HepG2 (cell line): ENCODE results near the gene EHD1. TPM values are rescaled to one million over a fixed set of nuclear protein-coding genes. Genes with fewer than 3 reads are reported as not detected.

Source experiments
- CHD2 ChIP-seq: IDR thresholded peaks from 2 replicates; pipeline ENCODE4 v1.6.1; 2011; ENCODE audit warnings: low read depth, low read length, improper control_type of control experiment
- GABPB1 ChIP-seq: IDR thresholded peaks from 2 replicates; pipeline ENCODE4 v1.6.1; 2016; ENCODE audit warnings: mild to moderate bottlenecking, missing genetic modification reagents, moderate library complexity, missing compliant biosample characterization
- IKZF1 ChIP-seq: fragments of 450-650 bp; IDR thresholded peaks from 2 replicates; pipeline ENCODE4 v1.7.1; 2016
- JDP2 ChIP-seq: sonication (generic); formaldehyde crosslinking; IDR thresholded peaks from 2 replicates; pipeline ENCODE4 v1.8.1; 2022; ENCODE audit warnings: missing genetic modification reagents, borderline replicate concordance
- KMT2B ChIP-seq: IDR thresholded peaks from 2 replicates; pipeline ENCODE4 v1.6.1; 2016; ENCODE audit warnings: missing genetic modification reagents, missing compliant biosample characterization
- LCORL ChIP-seq, 2 experiments: fragments of 450-650 bp in 1 of 2; sonication (generic) in 1 of 2; formaldehyde crosslinking in 1 of 2; IDR thresholded peaks; 2 replicates each; pipeline versions ENCODE4 v1.5.0 to v1.6.1; 2017 to 2020; ENCODE audit warnings: antibody characterized with exemption in 1 of 2, missing genetic modification reagents in 1 of 2
- MED13 ChIP-seq: sonication (generic); formaldehyde crosslinking; IDR thresholded peaks from 2 replicates; pipeline ENCODE4 v1.5.0; 2020; ENCODE audit warnings: missing genetic modification reagents
- MEIS2 ChIP-seq: sonication (generic); formaldehyde crosslinking; IDR thresholded peaks from 2 replicates; pipeline ENCODE4 v1.9.0; 2021; ENCODE audit warnings: mild to moderate bottlenecking, missing genetic modification reagents
- MIER3 ChIP-seq: IDR thresholded peaks from 2 replicates; pipeline ENCODE4 v1.6.1; 2016; ENCODE audit warnings: missing compliant biosample characterization, borderline replicate concordance
- NFYB ChIP-seq: sonication (generic); formaldehyde crosslinking; IDR thresholded peaks from 2 replicates; pipeline ENCODE4 v1.4.0; 2020; ENCODE audit warnings: missing genetic modification reagents
- POLR2AphosphoS2 ChIP-seq: IDR thresholded peaks from 2 replicates; pipeline ENCODE4 v1.6.1; 2011; ENCODE audit warnings: low read depth, low read length, improper control_type of control experiment
- SAP130 ChIP-seq: IDR thresholded peaks from 2 replicates; pipeline ENCODE4 v1.6.1; 2016; ENCODE audit warnings: low read depth
- ZEB1 ChIP-seq: IDR thresholded peaks from 2 replicates; pipeline ENCODE4 v1.6.1; 2012; ENCODE audit warnings: mild to moderate bottlenecking, low read depth, inconsistent platforms; ENCODE audit not compliant: insufficient replicate concordance
- ZNF225 ChIP-seq: sonication (generic); formaldehyde crosslinking; IDR thresholded peaks from 2 replicates; pipeline ENCODE4 v1.4.0; 2020; ENCODE audit warnings: mild to moderate bottlenecking, missing genetic modification reagents
- ZNF562 ChIP-seq: sonication (generic); formaldehyde crosslinking; IDR thresholded peaks from 2 replicates; pipeline ENCODE4 v1.8.0; 2022; ENCODE audit warnings: missing genetic modification reagents, borderline replicate concordance
- ZNF816 ChIP-seq: sonication (generic); formaldehyde crosslinking; IDR thresholded peaks from 2 replicates; pipeline ENCODE4 v1.8.0; 2022; ENCODE audit warnings: missing genetic modification reagents, mild to moderate bottlenecking, borderline replicate concordance
- polyA plus RNA-seq, 8 experiments: library from polyadenylated mRNA; depleted of rRNA in 3 of 8; stranded (reverse) in 7 of 8; unstranded in 1 of 8; fragments of >200 nt; fragmentation: Illumina TruSeq in 4 of 8; extraction: Trizol in 4 of 8; gene quantifications; 2 replicates each; pipeline versions ENCODE4 v1.2.1 to v1.2.3, GENCODE V29; 2011 to 2016; ENCODE audit warnings: low read depth in 4 of 8, missing spikeins in 1 of 8, mixed read lengths in 1 of 8; ENCODE audit not compliant: insufficient read depth in 1 of 8
- total RNA-seq, 5 experiments: library from RNA; depleted of rRNA; stranded (reverse); fragments of >200 nt; fragmentation: Illumina TruSeq; extraction: Trizol; gene quantifications; 2 replicates each; pipeline ENCODE4 v1.2.3, GENCODE V29; 2016; ENCODE audit warnings: low read depth in 1 of 5
- TF ChIP-seq, protein P1 (sequence below): IDR thresholded peaks from 2 replicates; pipeline ENCODE4 v1.6.1; 2016; ENCODE audit warnings: missing genetic modification reagents, missing compliant biosample characterization
- TF ChIP-seq, protein P2 (sequence below): sonication (generic); formaldehyde crosslinking; IDR thresholded peaks from 2 replicates; pipeline ENCODE4 v1.8.0; 2022; ENCODE audit warnings: mild to moderate bottlenecking, missing genetic modification reagents, moderate library complexity
- TF ChIP-seq, protein P3 (sequence below): sonication (generic); formaldehyde crosslinking; IDR thresholded peaks from 2 replicates; pipeline ENCODE4 v1.5.0; 2020; ENCODE audit warnings: missing genetic modification reagents
- TF ChIP-seq, protein P4 (sequence below): fragments of 450-650 bp; IDR thresholded peaks from 2 replicates; pipeline ENCODE4 v1.6.1; 2017
- TF ChIP-seq, protein P5 (sequence below): sonication (generic); formaldehyde crosslinking; IDR thresholded peaks from 2 replicates; pipeline ENCODE4 v1.4.0; 2020; ENCODE audit warnings: mild to moderate bottlenecking, low read depth, missing genetic modification reagents

Gene EHD1
- total and polyA plus RNA-seq, 2 of the 13 experiments (the other 11 are each of a cell fraction or from before 2014, with no cell fraction given): 23.6 to 26.6 TPM

DNA sequence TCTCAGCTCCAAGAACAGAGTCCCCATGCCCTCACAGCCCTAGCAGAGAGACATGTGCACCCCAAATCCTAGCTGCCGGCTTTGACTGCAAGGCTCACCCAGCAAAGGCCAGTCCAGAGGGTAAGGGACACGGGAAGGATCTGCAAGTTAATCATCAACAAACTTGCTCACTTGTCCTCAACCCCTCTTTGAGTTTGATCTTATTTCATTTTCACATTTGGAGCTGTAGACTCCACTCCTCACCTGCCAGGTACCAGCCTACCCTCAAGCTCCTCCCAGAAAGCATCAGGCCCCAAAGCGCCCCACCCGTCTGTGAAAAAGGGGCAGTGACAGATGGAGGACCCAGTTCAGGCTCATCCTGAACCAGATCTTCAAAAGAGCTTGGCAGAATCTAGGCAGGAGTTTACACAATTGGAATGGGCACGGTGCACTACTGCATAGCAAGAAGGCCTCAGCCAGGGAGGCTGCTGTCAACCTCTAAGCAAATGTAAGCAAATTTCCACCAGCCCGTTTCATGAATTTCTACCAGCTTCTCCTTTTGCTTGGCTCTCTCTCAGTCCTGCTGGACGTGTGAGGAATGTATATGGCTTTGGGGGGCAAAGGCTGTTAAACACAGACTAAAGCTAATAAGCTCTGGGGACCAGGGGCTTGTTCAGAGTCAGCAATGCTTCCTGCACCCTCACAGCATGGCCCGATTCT, 5.5 kb downstream of the EHD1 start (continued):
- TF ChIP-seq IKZF1 (no peak), MEIS2 (no peak), ZNF562 (no peak), JDP2 (CRISPR knock-in tag) (no peak), MED13 (no peak), ZNF816 (CRISPR knock-in tag) (no peak), MIER3 (CRISPR knock-in tag) (no peak), KMT2B (CRISPR knock-in tag) (no peak), GABPB1 (CRISPR knock-in tag) (no peak), LCORL (IDR thresholded peaks at IDR 0.05) (no peak), LCORL (CRISPR knock-in tag; IDR thresholded peaks at IDR 0.05) (no peak), ZNF225 (no peak), CHD2 (no peak), SAP130 (CRISPR knock-in tag) (peak; percentile 32; the same call in 1 of the 2 replicates), NFYB (CRISPR knock-in tag) (no peak), POLR2AphosphoS2 (no peak), ZEB1 (peak; percentile 79)
- TF ChIP-seq, protein P1, sequence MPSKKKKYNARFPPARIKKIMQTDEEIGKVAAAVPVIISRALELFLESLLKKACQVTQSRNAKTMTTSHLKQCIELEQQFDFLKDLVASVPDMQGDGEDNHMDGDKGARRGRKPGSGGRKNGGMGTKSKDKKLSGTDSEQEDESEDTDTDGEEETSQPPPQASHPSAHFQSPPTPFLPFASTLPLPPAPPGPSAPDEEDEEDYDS: no peak
- TF ChIP-seq, protein P2, sequence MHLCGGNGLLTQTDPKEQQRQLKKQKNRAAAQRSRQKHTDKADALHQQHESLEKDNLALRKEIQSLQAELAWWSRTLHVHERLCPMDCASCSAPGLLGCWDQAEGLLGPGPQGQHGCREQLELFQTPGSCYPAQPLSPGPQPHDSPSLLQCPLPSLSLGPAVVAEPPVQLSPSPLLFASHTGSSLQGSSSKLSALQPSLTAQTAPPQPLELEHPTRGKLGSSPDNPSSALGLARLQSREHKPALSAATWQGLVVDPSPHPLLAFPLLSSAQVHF: no peak
- TF ChIP-seq, protein P3, sequence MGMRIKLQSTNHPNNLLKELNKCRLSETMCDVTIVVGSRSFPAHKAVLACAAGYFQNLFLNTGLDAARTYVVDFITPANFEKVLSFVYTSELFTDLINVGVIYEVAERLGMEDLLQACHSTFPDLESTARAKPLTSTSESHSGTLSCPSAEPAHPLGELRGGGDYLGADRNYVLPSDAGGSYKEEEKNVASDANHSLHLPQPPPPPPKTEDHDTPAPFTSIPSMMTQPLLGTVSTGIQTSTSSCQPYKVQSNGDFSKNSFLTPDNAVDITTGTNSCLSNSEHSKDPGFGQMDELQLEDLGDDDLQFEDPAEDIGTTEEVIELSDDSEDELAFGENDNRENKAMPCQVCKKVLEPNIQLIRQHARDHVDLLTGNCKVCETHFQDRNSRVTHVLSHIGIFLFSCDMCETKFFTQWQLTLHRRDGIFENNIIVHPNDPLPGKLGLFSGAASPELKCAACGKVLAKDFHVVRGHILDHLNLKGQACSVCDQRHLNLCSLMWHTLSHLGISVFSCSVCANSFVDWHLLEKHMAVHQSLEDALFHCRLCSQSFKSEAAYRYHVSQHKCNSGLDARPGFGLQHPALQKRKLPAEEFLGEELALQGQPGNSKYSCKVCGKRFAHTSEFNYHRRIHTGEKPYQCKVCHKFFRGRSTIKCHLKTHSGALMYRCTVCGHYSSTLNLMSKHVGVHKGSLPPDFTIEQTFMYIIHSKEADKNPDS (CRISPR knock-in tag): no peak
- TF ChIP-seq, protein P4, sequence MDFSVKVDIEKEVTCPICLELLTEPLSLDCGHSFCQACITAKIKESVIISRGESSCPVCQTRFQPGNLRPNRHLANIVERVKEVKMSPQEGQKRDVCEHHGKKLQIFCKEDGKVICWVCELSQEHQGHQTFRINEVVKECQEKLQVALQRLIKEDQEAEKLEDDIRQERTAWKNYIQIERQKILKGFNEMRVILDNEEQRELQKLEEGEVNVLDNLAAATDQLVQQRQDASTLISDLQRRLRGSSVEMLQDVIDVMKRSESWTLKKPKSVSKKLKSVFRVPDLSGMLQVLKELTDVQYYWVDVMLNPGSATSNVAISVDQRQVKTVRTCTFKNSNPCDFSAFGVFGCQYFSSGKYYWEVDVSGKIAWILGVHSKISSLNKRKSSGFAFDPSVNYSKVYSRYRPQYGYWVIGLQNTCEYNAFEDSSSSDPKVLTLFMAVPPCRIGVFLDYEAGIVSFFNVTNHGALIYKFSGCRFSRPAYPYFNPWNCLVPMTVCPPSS: no peak
- TF ChIP-seq, protein P5, sequence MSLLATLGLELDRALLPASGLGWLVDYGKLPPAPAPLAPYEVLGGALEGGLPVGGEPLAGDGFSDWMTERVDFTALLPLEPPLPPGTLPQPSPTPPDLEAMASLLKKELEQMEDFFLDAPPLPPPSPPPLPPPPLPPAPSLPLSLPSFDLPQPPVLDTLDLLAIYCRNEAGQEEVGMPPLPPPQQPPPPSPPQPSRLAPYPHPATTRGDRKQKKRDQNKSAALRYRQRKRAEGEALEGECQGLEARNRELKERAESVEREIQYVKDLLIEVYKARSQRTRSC (CRISPR knock-in tag): no peak
